Thoracic aorta (tissue), 2 donors: ENCODE measurements around the gene HEMGN. TPM values are rescaled to one million over a fixed set of nuclear protein-coding genes. Genes with fewer than 3 reads are reported as not detected.

ENCODE experiments used
- ATAC-seq: fragments of 150-250 bp; one replicate; pipeline ENCODE4 v1.8.0; 2017; ENCODE audit warnings: low read depth; ENCODE audit not compliant: insufficient number of reproducible peaks, low FRiP score
- DNase-seq: peaks from one replicate; pipeline ENCODE4 v3.0.0-alpha.2; 2020; ENCODE audit warnings: low spot score
- H3K27ac ChIP-seq, 2 donors: fragments of 200-600 bp; sonication (generic); 1 replicate in 1 of 2; 2 replicates in 1 of 2; pipeline ENCODE4 v1.5.1; 2016; ENCODE audit warnings: mild to moderate bottlenecking in 2 of 2, moderate library complexity in 2 of 2
- H3K27me3 ChIP-seq: fragments of 200-600 bp; sonication (generic); replicated peaks from 2 replicates; pipeline ENCODE4 v1.6.0; 2016; ENCODE audit warnings: mild to moderate bottlenecking; ENCODE audit not compliant: insufficient read depth
- H3K36me3 ChIP-seq: fragments of 200-600 bp; sonication (generic); one replicate; pipeline ENCODE4 v1.5.1; 2016
- H3K4me1 ChIP-seq, 2 donors: fragments of 200-600 bp; sonication (generic); 1 replicate in 1 of 2; 2 replicates in 1 of 2; pipeline versions ENCODE4 v1.5.1 to v1.6.0; 2016; ENCODE audit warnings: low read depth in 2 of 2, mild to moderate bottlenecking in 1 of 2; ENCODE audit not compliant: control insufficient read depth in 1 of 2
- H3K4me3 ChIP-seq: fragments of 200-600 bp; sonication (generic); 2 replicates; pipeline ENCODE4 v1.5.1; 2016; ENCODE audit warnings: mild to moderate bottlenecking
- H3K9me3 ChIP-seq: fragments of 200-600 bp; sonication (generic); 2 replicates; pipeline ENCODE4 v1.5.1; 2016
- total RNA-seq, 2 donors: library from RNA; depleted of rRNA; stranded (reverse); fragments of >200 nt; gene quantifications; one replicate each; pipeline versions ENCODE4 v1.1.0 to v1.2.3, GENCODE V29; 2016
- TF ChIP-seq, protein P1 (sequence below): fragments of 200-600 bp; sonication (generic); IDR thresholded peaks from one replicate; pipeline ENCODE4 v1.5.1; 2019; ENCODE audit warnings: antibody characterized with exemption

HEMGN gene
- total RNA-seq, 2 donors from 2014 or later: 0.42 TPM; not detected in 1

GRCh38 chr9:97895211-97895610, 42.8 kb downstream of the HEMGN start:
- H3K27ac ChIP-seq: no peak overlapping the region
- H3K4me1 ChIP-seq: no peaks in the 10 kb centered on the region
- H3K27me3 ChIP-seq: no peaks in the 10 kb centered on the region
- no peaks in the 10 kb centered on the region for H3K36me3 ChIP-seq
- no peak overlapping the region for H3K4me3 ChIP-seq
- TF ChIP-seq, protein P1, sequence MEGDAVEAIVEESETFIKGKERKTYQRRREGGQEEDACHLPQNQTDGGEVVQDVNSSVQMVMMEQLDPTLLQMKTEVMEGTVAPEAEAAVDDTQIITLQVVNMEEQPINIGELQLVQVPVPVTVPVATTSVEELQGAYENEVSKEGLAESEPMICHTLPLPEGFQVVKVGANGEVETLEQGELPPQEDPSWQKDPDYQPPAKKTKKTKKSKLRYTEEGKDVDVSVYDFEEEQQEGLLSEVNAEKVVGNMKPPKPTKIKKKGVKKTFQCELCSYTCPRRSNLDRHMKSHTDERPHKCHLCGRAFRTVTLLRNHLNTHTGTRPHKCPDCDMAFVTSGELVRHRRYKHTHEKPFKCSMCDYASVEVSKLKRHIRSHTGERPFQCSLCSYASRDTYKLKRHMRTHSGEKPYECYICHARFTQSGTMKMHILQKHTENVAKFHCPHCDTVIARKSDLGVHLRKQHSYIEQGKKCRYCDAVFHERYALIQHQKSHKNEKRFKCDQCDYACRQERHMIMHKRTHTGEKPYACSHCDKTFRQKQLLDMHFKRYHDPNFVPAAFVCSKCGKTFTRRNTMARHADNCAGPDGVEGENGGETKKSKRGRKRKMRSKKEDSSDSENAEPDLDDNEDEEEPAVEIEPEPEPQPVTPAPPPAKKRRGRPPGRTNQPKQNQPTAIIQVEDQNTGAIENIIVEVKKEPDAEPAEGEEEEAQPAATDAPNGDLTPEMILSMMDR: no peak
- ATAC-seq (no peak), DNase-seq (no peak)
- no peaks in the 10 kb centered on the region for H3K9me3 ChIP-seq

GRCh38 chr9:97892421-97892820, 45.6 kb downstream of the HEMGN start:
- TF ChIP-seq, protein P1: no peak
- Histone ChIP-seq H3K4me1 (no peaks in the 10 kb centered on the region), H3K36me3 (no peaks in the 10 kb centered on the region), H3K27ac (no peak overlapping the region), H3K9me3 (no peaks in the 10 kb centered on the region), H3K27me3 (no peaks in the 10 kb centered on the region), H3K4me3 (no peak overlapping the region)
- no peak for ATAC-seq
- no peak for DNase-seq

DNA sequence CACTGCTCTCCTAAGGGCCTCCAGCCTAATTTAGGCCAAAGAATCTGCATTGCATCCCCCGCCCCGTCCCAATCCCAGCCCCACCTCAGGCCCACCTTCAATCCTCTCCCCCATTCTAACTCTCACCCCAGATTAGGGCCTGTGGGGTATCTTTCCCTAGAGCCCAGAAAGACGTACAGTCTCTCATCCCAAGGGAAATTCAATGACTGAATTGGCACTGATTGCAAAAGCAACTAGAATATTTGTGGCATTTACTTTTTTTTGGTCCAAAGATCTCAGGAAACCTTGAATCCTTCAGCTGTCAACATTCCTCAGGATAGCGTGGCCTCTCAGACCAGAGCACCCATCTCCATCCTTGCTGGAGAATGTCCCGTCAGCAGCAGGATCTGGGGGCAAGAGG, 46.2 kb downstream of the HEMGN start:
- no peaks in the 10 kb centered on the region for H3K9me3 ChIP-seq
- H3K4me1 ChIP-seq: no peaks in the 10 kb centered on the region
- H3K27me3 ChIP-seq: no peaks in the 10 kb centered on the region
- TF ChIP-seq, protein P1: no peak
- DNase-seq (no peak), ATAC-seq (no peak)
- H3K36me3 ChIP-seq: no peaks in the 10 kb centered on the region
- H3K4me3 ChIP-seq: no peak overlapping the region
- H3K27ac ChIP-seq: no peak overlapping the region

DNA sequence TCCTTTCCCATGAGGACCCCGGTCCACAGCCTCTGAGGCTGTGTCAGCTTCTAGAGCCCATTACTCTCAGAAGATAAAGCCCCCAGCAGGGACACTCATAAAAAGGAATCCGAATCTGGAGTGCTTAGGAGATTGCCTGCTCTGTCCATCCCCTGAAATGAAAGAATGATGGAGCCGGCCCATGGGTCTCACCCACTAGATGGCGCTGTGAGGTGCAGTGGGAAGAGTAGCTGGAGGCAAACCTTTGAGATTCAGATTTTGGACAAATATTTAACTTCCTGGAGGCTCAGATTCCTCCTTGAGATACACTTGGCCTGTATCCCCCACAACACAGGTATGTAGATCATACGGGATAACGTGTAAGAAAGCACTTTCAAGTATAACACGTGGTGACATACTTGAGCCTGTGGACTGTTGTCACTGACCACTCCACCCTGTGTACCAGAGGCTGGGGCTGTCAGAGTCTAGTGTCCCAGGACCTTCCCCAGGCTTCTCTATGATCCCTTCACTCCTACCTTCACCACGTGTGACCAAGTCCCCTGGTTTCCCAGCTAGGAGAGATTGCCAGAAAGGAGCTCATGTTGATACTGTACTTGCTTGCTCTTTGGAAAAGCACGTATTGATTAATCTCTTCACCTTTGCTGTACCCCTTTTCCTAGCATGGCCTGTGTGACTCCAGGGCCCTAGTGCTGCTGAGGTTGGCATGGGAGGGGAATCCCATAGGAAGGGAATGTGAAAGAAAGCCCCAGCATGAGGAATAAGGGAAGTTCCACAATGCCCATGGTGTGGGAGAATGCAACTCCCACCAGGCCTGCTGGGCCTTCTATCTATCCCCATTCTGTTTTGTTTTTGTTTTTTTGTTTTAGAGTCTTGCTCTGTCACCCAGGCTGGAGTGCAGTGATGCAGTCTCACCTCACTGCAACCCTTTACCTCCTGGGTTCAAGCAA, 47.8 kb downstream of the HEMGN start:
- ATAC-seq: no peak
- H3K4me1 ChIP-seq: no peaks in the 10 kb centered on the region

GRCh38 chr9:97880336-97880735, 57.6 kb downstream of the HEMGN start:
- H3K4me3 ChIP-seq: no peak overlapping the region
- ATAC-seq: no peak
- no peaks in the 10 kb centered on the region for H3K27me3 ChIP-seq
- no peaks in the 10 kb centered on the region for H3K4me1 ChIP-seq
- TF ChIP-seq, protein P1: no peak
- no peak overlapping the region for H3K27ac ChIP-seq
- no peaks in the 10 kb centered on the region for H3K36me3 ChIP-seq
- no peaks in the 10 kb centered on the region for H3K9me3 ChIP-seq
- DNase-seq: no peak

More for the DNA sequence above, 47.8 kb downstream of the HEMGN start:
- H3K36me3 ChIP-seq: no peaks in the 10 kb centered on the region
- TF ChIP-seq, protein P1: peak; percentile 22
- no peak overlapping the region for H3K4me3 ChIP-seq
- no peak overlapping the region for H3K27ac ChIP-seq
- H3K9me3 ChIP-seq: no peaks in the 10 kb centered on the region
- no peaks in the 10 kb centered on the region for H3K27me3 ChIP-seq
- DNase-seq: no peak

Other genes starting within 250 kb of the HEMGN start
- 10 to 100 TPM; 15.0 to 23.2 TPM for gene XPA, start 240.8 kb downstream of the HEMGN start, total RNA-seq
- gene FOXE1, start 84.9 kb downstream of the HEMGN start, total RNA-seq: under 1 TPM; 0.21 to 0.68 TPM
- gene TRMO, start 15.7 kb downstream of the HEMGN start, total RNA-seq: 10 to 100 TPM; 22.2 to 28.6 TPM
- gene ANP32B, start 45.2 kb upstream of the HEMGN start, total RNA-seq: 10 to 100 TPM; 23.3 to 65.7 TPM
- gene NANS, start 118.6 kb upstream of the HEMGN start, total RNA-seq: 10 to 100 TPM; 60.9 to 73.1 TPM
- 10 to 100 TPM in 1 of 2 donors, 1 to 10 TPM in 1; 5.9 to 22.5 TPM for gene TRIM14, start 181.1 kb upstream of the HEMGN start, total RNA-seq